Left forelimb (tissue), 1 donor: ENCODE measurements around the gene PNISR.

Experiments used
- DNase-seq: peaks from one replicate; pipeline ENCODE4 v3.0.0-alpha.2; 2018; ENCODE audit warnings: low spot score

Gene PNISR

DNA sequence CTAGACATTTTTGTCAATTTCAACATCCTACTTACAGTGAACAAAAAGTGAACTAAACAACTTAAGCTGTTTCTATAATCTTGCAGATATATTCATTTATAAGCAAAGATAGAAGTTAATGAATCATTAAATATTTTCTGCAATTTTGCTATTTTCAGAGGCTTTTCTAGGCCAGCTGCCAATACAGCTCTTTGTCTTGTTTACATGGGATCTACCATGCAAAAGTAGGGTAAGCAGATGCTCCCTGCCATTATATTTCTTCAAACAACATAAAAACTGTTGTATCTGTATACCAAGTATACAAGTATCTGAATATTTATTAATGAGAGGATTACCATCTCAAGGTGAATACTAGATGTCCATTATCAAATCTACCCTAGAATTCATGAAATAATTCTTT, 15.4 kb downstream of the PNISR start:
- DNase-seq, result no peak

DNA sequence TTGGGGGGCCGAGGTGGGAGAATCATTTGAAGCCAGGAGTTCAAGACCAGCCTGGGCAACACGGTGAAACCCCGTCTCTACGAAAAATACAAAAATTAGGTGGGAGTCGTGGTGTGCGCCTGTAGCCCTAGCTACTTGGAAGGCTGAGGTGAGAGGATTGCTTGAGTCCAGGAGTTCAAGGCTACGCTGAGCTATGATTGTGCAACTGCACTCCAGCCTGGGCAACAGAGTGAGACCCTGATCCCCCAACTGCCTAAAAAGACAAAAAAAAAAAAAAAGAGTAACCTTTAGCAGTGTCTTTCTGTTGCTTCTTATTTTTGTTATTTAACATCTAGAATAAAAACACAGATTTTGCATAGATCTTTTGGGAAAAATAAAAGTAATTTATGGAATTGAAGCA, 18.0 kb downstream of the PNISR start:
- DNase-seq, result no peak

DNA sequence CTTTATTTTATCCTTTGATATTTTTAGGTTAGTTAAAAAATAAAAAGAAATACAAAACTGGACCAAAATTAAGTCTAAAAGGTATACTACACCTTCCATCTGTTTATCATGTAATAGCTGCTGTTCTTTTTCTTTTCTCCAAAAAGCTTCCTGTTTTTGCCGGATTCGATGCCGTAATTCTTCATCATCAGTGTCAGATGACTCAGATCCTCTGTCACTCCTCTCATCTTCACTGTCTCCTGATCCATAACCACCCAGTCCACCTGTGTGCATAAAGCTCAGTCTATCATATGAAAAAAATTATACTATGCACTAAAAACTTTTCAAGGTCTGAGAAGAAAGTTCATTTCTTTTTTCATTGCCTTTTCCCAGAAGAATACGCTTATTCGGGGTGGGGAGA, 22.7 kb downstream of the PNISR start:
- DNase-seq, result no peak

DNA sequence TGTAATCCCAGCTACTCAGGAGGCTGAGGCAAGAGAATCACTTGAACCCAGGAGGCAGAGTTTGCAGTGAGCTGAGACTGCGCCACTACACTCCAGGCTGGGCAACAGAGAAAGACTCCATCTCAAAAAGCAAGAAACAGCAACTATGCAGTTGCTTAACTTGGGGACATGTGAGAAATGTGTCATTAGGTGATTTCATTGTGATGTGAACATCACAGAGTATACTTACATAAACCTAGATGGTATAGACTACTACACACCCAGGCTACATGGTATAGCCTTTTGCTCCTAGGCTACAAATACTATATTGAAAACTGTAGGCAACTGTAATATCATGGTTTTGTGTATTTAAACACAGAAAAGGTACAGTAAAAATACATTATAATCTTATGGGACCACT, 27.8 kb downstream of the PNISR start:
- no peak for DNase-seq

DNA sequence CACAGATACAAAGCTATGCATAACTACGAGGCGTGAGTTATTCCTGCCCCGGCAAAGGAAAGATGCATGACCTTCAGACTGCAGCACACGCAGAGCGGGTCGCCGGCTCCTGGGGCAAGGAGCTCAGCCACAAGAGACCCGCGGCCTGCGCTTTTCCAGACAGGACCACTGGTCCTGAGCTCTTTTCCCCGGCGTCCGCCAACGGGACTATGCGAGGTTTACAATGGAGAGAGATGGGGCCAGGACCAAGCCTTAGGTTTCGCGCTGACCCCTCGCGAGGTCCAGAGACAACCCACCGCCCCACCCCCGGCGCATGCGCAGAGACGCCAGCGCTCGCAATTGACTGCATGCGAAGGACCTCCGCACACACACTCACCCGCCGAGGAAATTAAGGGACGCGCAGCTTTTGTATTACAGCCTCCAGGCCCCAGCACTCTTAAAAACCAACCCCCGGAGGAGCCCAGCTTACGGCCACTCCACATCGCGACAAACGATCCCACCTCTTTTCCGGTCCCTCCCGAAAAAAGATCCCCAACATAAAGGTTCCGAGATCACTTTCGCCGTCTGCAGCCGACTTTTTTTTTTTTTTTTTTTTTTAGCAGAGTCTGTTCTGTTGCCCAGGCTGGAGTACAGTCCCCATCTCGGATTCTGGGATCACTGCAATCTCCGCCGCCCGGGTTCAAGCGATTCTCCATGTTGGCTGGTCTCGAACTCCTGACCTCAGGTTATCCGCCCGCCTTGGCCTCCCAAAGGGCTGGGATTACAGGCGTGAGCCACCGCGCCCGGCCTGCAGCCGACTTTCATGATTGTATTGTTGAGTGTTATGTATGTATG, 31.2 kb downstream of the PNISR start, which contains the start of gene COQ3:
COQ3 (minus strand) TSS at position 498 of the 834 bp plus-strand sequence; CDS start at position 482, 16 bp downstream.
- DNase-seq, result peak; percentile 89

DNA sequence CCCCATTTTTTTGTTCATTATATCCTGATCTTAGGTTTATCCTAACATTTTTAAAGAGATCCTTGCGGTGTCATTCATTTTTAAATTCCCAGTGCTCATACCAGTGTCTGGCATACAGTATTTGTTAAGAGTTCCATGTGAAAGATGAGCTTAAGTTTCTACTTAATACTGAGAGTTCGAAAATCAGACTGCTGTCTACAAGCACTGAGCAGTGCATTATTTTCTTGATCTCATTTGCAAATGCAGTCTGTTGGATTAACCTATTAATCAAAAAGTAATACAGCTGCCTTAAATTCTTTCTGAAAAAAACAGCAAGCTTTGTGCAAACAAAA, 31.8 kb downstream of the PNISR start:
- DNase-seq, result no peak

DNA sequence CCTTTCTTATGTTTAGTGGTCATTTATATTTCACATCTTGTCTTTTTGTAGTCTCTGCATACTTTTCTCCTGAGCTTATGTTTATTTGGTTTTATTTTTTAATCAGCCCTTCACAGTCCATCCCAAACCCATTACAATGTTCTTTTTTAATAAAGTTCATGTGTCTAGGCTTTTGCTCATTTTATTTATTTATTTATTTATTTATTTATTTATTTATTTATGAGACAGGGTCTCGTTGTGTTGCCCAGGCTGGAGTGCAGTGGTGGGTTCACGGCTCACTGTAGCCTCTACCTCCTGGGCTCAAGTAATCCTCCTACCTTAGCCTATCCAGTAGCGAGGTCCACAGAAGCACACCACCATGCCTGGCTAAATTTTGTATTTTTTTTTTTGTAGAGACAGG, 34.2 kb downstream of the PNISR start:
- no peak for DNase-seq

DNA sequence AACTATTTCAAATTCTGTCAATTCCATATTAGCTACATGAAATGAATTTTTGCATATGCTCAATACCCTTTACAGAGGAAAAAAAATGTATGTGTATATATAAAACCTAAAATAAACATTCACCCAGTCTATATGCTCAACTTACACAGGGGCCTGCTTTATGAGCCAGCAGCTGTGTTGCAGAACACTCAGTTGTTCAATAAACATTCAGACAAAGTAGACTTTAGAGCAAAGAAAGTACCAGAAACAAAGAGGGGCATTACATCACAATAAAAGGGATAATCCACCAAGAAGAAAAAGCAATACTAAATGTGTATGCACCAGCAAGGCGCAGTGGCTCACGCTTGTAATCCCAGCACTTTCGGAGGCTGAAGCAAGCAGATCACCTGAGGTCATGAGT, 40.6 kb downstream of the PNISR start:
- DNase-seq, result no peak

DNA sequence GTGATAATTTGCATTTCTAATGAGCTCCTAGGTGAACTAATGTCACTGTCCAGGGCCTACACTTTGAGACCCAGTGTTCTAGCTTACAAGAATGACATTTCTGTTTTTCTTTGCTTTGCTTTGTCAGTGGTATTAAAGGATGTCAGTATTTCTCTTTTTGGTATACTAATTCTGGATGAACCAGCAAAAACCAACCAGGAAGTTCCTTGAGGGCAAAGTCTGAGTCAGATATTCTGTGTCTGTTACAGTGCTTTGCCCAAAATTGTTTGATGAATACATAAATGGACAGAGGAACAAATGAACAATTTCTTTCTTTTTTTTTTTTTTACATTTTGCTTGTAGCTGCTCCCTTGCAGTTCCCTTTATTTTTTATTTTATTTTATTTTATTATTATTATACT, 46.5 kb downstream of the PNISR start:
- DNase-seq, result no peak

DNA sequence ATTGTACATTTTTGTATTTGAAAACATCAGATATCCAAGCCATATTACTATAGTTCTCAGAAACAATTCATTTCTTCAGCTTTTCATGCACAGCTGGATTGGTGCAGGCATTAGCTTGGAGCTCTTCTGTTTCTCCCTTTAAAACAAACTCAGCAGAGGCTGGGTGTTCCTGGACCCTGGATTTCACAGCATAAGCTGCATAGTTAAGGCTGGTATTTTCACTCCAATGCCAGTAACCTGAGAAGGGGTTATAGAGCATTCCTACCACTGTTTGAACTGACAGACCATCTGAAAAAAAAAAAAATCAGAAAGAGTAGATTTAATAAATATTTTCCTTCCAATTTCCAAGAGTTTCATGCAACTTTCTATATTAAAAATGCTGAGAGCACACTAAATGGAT, 55.6 kb downstream of the PNISR start:
- DNase-seq, result no peak

DNA sequence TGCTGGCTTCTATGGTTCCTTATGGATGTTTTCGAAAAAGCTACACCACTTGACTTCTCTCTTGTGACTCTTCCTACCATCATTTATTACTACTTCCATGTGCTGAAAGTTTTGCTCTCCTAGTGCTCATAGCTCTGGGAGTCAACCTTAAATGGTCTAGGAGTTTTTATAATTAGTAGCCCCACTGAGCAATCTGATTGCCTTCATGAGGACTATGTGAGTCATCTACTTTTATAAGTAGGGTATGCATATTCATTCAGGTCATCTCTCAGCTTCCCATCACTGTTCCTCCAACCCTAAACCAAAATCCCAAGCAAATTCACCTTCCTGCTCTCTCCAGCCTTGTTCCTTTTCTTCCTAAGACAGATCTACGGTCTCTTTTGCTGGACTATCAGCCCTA, 58.3 kb downstream of the PNISR start:
- DNase-seq, result no peak

DNA sequence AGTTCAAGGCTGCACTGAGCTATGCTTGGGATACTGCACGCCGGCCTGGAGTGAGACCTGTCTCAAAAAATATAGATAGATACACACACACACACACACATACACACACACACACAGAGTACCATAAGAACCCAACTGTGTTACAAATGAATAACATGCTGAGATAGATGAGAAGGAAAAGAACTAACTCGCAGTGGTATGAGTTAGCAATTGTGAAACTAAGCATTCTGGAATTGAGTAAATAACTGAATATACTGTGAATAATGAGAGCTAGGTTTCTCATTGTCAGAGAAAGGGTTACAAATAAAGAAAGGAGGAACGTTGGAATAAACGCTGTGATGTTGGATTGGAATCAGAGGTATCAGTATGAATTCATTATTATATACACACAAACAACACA, 61.1 kb downstream of the PNISR start:
- DNase-seq, result no peak

DNA sequence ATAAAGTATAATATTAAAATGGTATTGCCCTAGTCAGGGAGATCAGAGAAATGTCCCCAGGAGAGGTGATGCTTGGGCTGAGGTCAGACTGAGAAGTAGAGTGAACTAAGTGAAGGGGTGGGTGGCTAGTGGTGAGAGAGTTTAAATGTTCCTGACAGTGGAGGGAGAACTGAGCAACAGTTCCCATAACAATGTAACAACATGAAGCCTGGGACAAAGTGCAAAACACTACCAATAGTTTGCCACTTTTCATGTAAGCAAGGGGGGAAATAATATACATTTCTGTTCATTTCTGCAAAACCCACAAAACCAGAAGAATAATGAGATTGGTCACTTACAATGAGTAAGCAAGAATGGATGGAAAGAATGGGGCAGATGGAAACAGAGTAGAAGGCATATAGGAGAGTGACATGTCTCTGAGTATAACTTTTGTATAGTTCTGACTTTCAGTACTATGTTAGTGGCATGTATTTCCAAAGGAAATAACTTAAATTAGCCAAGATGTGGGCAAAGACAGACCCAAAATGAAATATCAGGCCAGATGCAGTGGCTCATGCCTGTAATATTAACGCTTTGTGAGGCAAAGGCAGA, 62.3 kb downstream of the PNISR start:
- no peak for DNase-seq

DNA sequence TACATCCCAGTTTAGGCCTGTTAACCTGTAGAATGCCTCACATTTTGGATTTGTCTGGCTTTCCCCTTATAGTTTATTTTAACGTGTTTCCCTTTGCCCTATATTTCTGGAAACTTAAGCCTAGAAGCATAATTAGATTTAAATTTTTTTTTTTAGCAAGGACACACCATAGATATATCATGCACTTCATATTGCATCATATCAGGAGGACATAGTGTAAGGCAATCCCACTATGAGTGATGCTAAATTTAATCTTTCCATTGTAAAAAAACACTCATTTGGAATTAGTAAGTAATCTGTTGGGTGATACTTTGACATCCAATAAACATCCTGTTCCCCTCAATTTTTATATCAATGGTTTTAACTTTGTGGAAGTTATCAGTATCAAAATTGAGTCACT, 65.3 kb downstream of the PNISR start:
- no peak for DNase-seq

DNA sequence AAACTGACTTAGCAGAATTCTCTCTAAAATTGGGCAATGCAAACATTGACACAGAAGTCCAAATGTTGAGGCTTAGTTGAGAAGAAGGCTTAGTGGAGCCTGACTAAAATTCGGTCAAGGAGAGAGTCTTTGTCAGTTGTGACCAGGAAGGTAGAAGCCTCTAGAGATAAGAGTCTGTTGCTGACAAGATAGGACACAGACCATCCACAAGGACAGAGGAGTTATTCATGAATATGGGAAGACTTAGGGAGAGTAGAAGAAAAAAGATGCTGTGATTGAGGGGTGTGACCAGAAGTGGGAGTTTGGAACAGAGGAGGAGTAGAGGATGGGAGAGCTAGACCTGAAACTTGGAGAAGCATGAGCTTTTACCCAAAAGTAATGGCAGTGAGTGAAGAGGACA, 68.5 kb downstream of the PNISR start:
- DNase-seq, result no peak

DNA sequence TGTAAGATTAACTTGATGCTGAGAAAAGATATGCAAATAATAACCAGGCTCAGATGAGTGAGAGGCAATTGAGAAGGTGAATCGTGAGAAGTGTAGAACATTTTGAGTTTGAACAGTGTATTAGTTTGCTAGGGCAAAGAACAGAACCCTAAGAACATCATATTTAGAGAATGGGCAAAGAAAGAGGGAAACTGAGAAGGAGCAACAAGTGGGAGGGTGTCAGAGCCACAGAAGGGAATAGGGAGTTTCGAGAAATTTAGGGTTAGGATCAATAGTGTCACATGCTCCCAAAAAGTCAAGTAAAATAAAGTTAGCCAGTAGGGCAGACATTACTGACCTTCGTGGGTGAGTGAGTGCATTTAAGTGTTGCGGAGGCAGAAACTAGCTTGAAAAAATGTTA, 70.1 kb downstream of the PNISR start:
- no peak for DNase-seq

DNA sequence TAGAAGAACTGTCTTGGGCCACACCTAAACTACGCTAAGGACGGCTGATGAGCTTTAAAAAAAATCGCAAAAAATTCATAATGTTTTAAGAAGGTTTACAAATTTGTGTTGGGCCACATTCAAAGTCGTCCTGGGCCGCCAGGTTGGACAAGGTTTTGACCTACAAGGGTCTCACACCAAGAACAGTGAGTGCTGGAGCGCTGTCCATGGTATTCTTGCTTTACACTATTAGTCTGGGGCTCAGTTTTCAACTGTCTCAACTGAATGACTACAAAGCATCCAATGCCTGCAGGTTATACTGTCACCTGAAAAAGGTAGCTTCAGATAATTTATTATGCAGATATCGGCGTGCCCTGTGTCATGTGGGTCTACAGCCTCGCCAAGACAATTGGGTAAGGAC, 72.0 kb downstream of the PNISR start:
- no peak for DNase-seq

DNA sequence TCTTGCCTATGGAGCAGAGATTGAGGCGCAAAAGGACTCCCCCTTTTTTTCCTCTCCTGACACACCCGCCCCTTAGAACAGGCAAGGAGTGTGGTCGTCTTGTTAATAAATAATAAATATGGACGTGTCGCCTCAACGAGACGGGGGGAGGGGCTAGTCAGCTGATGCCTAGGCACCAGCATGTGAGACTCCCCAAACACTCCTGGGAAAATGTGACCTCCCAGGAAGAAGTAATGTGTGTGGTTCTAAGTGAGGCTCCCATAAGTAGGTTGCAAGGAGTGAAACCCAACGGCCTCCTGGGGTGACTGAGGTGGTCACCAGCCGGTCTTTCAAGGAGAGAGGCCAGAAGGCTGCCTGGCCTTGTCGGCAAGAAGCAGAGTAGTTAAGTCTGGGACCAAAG, 74.5 kb downstream of the PNISR start:
- no peak for DNase-seq

DNA sequence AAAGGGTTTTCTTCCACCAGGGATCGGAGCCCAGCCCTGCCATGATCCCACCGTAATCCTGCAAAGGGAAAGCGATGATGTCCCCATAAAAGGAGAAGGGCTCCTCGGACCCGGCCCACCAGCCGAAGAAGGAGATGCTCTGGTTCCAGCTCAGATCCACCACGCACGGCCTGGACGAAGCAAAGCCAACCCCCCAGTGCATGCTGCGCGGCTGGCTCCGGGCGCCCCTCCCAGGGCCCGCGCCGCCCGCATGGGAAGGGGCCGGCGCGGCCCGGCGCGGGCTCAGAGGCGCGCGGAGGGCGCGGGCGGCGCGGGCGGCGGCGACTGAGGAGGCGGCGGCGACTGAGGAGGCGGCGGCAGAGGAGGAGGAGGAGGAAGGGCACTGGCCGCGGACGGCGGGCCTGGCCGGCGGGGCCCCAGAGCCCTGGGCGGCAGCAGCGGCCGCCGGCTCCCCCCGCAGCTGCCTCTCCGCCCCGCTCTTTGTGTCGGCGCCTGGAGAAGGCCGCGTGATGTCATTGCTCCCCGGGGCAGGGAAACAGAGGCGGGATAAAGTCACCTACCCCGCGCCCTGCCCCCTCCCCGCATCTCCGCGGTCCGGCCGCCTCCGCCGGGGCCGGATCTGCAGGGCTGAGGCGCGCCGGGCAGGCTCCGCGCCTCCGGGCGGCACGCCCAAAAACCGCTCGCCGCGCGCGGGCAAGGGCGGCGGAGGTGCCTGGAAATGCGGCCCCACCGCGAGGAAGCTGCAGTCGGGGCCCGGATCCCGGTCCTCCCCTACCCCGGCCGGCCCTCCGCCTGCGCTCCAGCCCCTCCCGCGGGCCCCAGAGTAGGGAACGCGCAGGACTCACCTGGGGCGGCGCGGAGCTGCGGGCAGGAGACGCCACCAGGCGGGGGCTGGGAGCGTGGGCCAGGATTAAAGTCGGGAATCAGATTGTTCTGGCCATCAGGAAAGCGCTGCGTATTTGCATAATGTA, 75.7 kb downstream of the PNISR start, which contains the start of gene FAXC:
FAXC (minus strand) TSS at position 504 of the 971 bp plus-strand sequence; CDS start at position 202, 302 bp downstream.
- peak; percentile 68 for DNase-seq

DNA sequence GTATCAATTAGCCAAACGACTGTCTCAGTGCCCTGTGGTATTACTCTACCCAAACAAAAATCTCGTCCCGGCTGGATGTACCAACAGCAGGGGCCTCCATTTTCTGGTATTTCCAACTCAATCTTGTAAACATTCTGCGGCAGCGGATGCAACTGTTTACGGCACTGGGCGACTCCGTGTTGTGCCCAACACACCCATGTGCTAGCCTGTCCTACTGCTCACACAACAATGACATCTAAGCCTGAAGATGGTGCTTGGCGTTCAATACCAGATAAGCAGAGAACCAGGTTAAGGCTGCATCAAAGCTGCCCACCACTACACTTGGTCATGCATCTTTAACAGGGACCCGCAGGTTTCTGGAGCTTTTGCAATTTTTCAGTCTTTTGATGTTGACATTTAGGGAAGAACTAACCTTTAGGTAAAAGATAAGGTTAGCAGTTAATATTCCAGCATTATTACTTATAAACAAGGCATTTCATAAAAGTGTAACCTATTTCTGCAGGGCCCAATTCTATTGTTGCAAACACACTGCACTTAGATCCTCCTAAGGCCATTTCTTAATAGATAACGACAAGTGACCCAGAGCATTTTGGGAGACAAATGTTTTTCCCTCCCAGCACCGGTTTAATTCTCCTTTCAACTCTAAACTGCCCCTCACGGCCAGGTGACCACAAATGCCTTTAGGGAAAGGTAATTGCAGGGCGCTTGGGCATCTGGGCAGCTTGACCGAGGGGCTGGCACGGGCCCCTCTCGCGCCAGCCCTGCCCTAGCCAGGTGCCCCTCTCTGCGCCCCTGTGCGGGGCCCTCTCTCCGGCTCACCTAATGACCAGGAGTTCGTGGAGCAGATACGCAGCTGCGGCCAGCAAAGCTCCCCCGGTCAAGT, 76.6 kb downstream of the PNISR start:
- DNase-seq, result no peak
